ENCODE measurements around the gene TMEM54. TPM values are rescaled to one million over a fixed set of nuclear protein-coding genes. Genes with fewer than 3 reads are reported as not detected.

TMEM54 gene
- total and polyA plus RNA-seq, 2 of the 13 experiments (the other 11 are each of a cell fraction or from before 2014, with no cell fraction given), result 2.5 to 2.9 TPM

DNA sequence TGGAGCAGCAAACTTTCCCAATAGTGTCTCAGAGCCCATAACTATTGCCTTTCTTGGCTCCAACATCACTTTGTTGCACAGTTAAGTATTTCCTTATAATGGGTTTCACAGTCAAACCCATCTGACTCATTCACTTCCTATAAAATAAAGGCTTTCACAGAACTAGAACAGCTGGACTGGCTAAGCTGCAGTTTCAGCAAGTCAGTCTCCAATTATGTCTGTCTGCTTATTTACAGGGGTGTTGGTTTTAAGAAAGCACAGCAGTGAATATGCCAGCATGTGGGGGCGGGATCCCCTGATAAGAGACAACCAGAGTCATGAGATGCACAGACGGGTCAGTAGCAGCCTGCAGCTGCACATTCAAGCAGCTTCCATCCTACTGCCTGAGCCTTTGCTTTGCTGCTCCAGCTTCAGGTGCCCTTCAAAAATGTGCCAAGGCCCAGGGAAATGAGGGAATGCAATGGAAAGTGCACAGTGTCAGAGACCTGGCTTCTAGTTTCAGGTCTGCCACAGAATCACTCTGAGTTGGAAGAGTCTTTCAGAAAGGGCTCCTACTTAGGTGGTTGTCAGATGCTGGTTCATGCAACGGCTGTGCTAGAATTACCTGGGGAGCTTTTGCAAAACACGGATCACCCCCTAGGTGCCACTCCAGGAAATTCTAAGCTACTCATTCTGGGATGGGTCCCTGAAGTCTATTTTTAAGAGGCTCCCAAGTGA lies 38.6 kb upstream of the TMEM54 start:
- in situ Hi-C loops (cut with HindIII; ENCODE audit: extremely low pct_ligation_motif_present, low pct_unique_long_range_greater_than_20kb), result no loop called here
- FAIRE-seq (no peak), ATAC-seq (no peak), DNase-seq (ENCODE audit: low spot score) (no peak)
- H3K27me3 ChIP-seq (ENCODE audit: control insufficient read depth in 1 of 2, insufficient read depth in 2 of 2, low read length in 2 of 2), result no peaks in the 10 kb centered on the region
- H3K27ac ChIP-seq (ENCODE audit: extremely low read length, insufficient read depth, low read length), result no peak overlapping the region
- H2AFZ ChIP-seq (ENCODE audit: low read length), result no peak overlapping the region
- no peaks in the 10 kb centered on the region for H3K9me3 ChIP-seq (ENCODE audit: low read length)
- no peak overlapping the region for H3K4me3 ChIP-seq (replicated peaks in 1 of 3; ENCODE audit: insufficient read depth in 1 of 3, low read depth in 2 of 3, low read length in 3 of 3)
- intact Hi-C loops (cut with micrococcal nuclease; ENCODE audit: unreplicated experiment), result loop anchor here (10.0 kb wide), 1 partner anchor 145 kb away; the partner anchor contains the start of gene AZIN2
- H3K79me2 ChIP-seq (ENCODE audit: insufficient read depth, low read length), result no peaks in the 10 kb centered on the region
- ChIA-PET POLR2A (no interaction called here), CTCF (ENCODE audit: low intra/inter-chr PET ratio, low total read pairs) (no interaction called here)
- no peak overlapping the region for H3K9ac ChIP-seq (ENCODE audit: insufficient read depth, low read depth, low read length)
- no peaks in the 10 kb centered on the region for H4K20me1 ChIP-seq (ENCODE audit: insufficient read depth, low read length)
- H3K36me3 ChIP-seq (replicated peaks in 1 of 2; ENCODE audit: control insufficient read depth in 1 of 2, insufficient read depth in 2 of 2, low read length in 2 of 2), result peaks cover 12 to 67% of the 10 kb centered on the region in 2 experiments
- H3K4me2 ChIP-seq (ENCODE audit: low read depth, low read length), result no peak overlapping the region
- peaks cover 30% of the 10 kb centered on the region for H3K4me1 ChIP-seq (ENCODE audit: insufficient read depth, low read length)
- no TSS peak for BruUV-seq (replicated peaks)
- no peak for TF ChIP-seq HMG20B (CRISPR knock-in tag; conservative IDR thresholded peaks at IDR 0.05)
- TF ChIP-seq, protein P1, sequence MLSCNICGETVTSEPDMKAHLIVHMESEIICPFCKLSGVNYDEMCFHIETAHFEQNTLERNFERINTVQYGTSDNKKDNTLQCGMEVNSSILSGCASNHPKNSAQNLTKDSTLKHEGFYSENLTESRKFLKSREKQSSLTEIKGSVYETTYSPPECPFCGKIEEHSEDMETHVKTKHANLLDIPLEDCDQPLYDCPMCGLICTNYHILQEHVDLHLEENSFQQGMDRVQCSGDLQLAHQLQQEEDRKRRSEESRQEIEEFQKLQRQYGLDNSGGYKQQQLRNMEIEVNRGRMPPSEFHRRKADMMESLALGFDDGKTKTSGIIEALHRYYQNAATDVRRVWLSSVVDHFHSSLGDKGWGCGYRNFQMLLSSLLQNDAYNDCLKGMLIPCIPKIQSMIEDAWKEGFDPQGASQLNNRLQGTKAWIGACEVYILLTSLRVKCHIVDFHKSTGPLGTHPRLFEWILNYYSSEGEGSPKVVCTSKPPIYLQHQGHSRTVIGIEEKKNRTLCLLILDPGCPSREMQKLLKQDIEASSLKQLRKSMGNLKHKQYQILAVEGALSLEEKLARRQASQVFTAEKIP (CRISPR knock-in tag; IDR thresholded peaks at IDR 0.05; ENCODE audit: borderline replicate concordance), result no peak
- no peak for TF ChIP-seq WIZ (CRISPR knock-in tag; IDR thresholded peaks at IDR 0.05)
- TF ChIP-seq, protein P2, sequence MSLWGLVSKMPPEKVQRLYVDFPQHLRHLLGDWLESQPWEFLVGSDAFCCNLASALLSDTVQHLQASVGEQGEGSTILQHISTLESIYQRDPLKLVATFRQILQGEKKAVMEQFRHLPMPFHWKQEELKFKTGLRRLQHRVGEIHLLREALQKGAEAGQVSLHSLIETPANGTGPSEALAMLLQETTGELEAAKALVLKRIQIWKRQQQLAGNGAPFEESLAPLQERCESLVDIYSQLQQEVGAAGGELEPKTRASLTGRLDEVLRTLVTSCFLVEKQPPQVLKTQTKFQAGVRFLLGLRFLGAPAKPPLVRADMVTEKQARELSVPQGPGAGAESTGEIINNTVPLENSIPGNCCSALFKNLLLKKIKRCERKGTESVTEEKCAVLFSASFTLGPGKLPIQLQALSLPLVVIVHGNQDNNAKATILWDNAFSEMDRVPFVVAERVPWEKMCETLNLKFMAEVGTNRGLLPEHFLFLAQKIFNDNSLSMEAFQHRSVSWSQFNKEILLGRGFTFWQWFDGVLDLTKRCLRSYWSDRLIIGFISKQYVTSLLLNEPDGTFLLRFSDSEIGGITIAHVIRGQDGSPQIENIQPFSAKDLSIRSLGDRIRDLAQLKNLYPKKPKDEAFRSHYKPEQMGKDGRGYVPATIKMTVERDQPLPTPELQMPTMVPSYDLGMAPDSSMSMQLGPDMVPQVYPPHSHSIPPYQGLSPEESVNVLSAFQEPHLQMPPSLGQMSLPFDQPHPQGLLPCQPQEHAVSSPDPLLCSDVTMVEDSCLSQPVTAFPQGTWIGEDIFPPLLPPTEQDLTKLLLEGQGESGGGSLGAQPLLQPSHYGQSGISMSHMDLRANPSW (CRISPR knock-in tag; IDR thresholded peaks at IDR 0.05; ENCODE audit: borderline replicate concordance), result no peak
- TF ChIP-seq HDAC1 (CRISPR knock-in tag; IDR thresholded peaks at IDR 0.05), result no peak
- TF ChIP-seq SUZ12 (IDR thresholded peaks at IDR 0.05; ENCODE audit: low read depth, low read length), result no peak
- no peak for TF ChIP-seq ATF7 (IDR thresholded peaks at IDR 0.05)
- TF ChIP-seq ATF7 (CRISPR knock-in tag; IDR thresholded peaks at IDR 0.05), result no peak
- 100% methylated on average over 4 of the region's 4 CpGs for WGBS (ENCODE audit: low lambda C conversion rate)
